ENCODE measurements around the gene SPC25.

DNA sequence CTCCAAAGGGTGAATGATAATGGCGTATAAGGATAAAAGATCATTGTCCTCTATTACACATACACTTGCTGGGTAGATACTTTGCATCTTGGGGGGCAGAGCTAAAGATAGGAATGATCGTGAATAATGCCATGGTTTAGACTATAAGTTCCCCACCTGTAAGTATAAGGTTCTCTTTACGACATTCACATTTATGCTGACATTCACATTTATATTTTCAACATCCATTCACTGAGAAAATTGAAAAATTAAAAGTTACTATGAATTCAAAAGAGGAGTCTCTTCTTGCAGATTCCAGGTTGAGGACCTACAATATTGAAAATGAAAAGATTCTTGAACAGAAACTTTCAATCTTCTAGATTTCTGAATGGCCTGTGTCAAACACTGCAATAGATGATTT, 2.1 kb upstream of the SPC25 start:
- TF ChIP-seq POLR2A (IDR thresholded peaks at IDR 0.05): no peak
- TF ChIP-seq, protein P1, sequence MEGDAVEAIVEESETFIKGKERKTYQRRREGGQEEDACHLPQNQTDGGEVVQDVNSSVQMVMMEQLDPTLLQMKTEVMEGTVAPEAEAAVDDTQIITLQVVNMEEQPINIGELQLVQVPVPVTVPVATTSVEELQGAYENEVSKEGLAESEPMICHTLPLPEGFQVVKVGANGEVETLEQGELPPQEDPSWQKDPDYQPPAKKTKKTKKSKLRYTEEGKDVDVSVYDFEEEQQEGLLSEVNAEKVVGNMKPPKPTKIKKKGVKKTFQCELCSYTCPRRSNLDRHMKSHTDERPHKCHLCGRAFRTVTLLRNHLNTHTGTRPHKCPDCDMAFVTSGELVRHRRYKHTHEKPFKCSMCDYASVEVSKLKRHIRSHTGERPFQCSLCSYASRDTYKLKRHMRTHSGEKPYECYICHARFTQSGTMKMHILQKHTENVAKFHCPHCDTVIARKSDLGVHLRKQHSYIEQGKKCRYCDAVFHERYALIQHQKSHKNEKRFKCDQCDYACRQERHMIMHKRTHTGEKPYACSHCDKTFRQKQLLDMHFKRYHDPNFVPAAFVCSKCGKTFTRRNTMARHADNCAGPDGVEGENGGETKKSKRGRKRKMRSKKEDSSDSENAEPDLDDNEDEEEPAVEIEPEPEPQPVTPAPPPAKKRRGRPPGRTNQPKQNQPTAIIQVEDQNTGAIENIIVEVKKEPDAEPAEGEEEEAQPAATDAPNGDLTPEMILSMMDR (IDR thresholded peaks at IDR 0.05): no peak
- no peak for TF ChIP-seq POLR2AphosphoS5 (IDR thresholded peaks at IDR 0.05)

Data from breast epithelium (tissue), 3 donors.